A549 (cell line): ENCODE results near the gene DYRK1A. TPM values are rescaled to one million over a fixed set of nuclear protein-coding genes. Genes with fewer than 3 reads are reported as not detected.

ENCODE experiments used
- ATAC-seq, 2 experiments: fragments of 200-7000 bp in 1 of 2; fragments of >200 bp in 1 of 2; cut with Nextera tagmentation in 1 of 2; cut with Tn5 transposase in 1 of 2; 3 replicates each; pipeline versions ENCODE4 v1.8.0 to v1.9.1; 2018 to 2020; ENCODE audit warnings: mild to moderate bottlenecking in 1 of 2, moderate library complexity in 1 of 2
- CTCF ChIA-PET: fragments of 300-600 bp; sonication (Branson Sonifier 250); formaldehyde crosslinking; extraction: SDS; loops from one replicate; lab custom pipeline; 2021; ENCODE audit warnings: antibody characterized with exemption, inconsistent platforms; lab: Yijun Ruan, JAX
- POLR2A ChIA-PET: fragments of 350-600 bp; formaldehyde crosslinking; extraction: SDS; loops from one replicate; lab custom pipeline; 2021; ENCODE audit warnings: antibody characterized with exemption, inconsistent platforms; lab: Yijun Ruan, JAX
- DNase-seq, 2 experiments: peaks; one replicate each; pipeline versions ENCODE4 v3.0.0 to v3.0.0-alpha.2; 2011 to 2016; ENCODE audit warnings: low read depth in 1 of 2, low spot score in 1 of 2
- FAIRE-seq: peaks from 2 replicates; lab custom pipeline; 2011; peaks lifted over from hg19 to GRCh38; lab: Jason Lieb, UNC
- H3K27ac ChIP-seq, 2 experiments: fragments of >200 bp; sonication (Bioruptor Twin); formaldehyde crosslinking; 3 replicates each; pipeline ENCODE4 v1.5.1; 2016 to 2017
- H3K4me1 ChIP-seq: fragments of >200 bp; sonication (Bioruptor Twin); formaldehyde crosslinking; 3 replicates; pipeline ENCODE4 v1.6.1; 2016
- H3K4me2 ChIP-seq: fragments of >200 bp; sonication (Bioruptor Twin); formaldehyde crosslinking; 3 replicates; pipeline ENCODE4 v1.6.1; 2016
- H3K4me3 ChIP-seq: fragments of >200 bp; sonication (Bioruptor Twin); formaldehyde crosslinking; 3 replicates; pipeline ENCODE4 v1.5.1; 2016
- H3K9me3 ChIP-seq: fragments of >200 bp; sonication (Bioruptor Twin); formaldehyde crosslinking; 3 replicates; pipeline ENCODE4 v1.6.1; 2016
- BCL3 ChIP-seq: fragments of >200 bp; sonication (Bioruptor Twin); formaldehyde crosslinking; IDR thresholded peaks from 3 replicates; pipeline ENCODE4 v1.6.1; 2016
- CTCF ChIP-seq: fragments of >200 bp; sonication (Bioruptor Twin); formaldehyde crosslinking; IDR thresholded peaks from 3 replicates; pipeline ENCODE4 v1.5.1; 2016
- E2F6 ChIP-seq: IDR thresholded peaks from 2 replicates; pipeline ENCODE4 v1.6.1; 2012; ENCODE audit warnings: low read depth, borderline replicate concordance
- EHF ChIP-seq: fragments of 250-450 bp; sonication (Bioruptor Pico); IDR thresholded peaks from 2 replicates; pipeline ENCODE4 v1.5.0; 2020; ENCODE audit warnings: mild to moderate bottlenecking
- EP300 ChIP-seq, 2 experiments: fragments of >200 bp; sonication (Bioruptor Twin); formaldehyde crosslinking; IDR thresholded peaks; 2 replicates in 1 of 2; 3 replicates in 1 of 2; pipeline ENCODE4 v1.6.1; 2016 to 2017
- FOSB ChIP-seq: fragments of 250-450 bp; sonication (Bioruptor Pico); IDR thresholded peaks from 2 replicates; pipeline ENCODE4 v1.5.0; 2020; ENCODE audit warnings: mild to moderate bottlenecking, moderate library complexity
- HOXA7 ChIP-seq: fragments of 250-450 bp; sonication (Bioruptor Pico); IDR thresholded peaks from 2 replicates; pipeline ENCODE4 v1.5.0; 2020; ENCODE audit warnings: mild to moderate bottlenecking, moderate library complexity
- HOXB13 ChIP-seq: fragments of 250-450 bp; sonication (Bioruptor Pico); IDR thresholded peaks from 2 replicates; pipeline ENCODE4 v1.5.0; 2020; ENCODE audit warnings: low read depth, mild to moderate bottlenecking, moderate library complexity
- HOXB5 ChIP-seq: fragments of 250-450 bp; sonication (Bioruptor Pico); IDR thresholded peaks from 2 replicates; pipeline ENCODE4 v1.5.0; 2020; ENCODE audit warnings: mild to moderate bottlenecking, moderate library complexity
- JUN ChIP-seq, 2 experiments: fragments of >200 bp; sonication (Bioruptor Twin); formaldehyde crosslinking; IDR thresholded peaks; 2 replicates in 1 of 2; 3 replicates in 1 of 2; pipeline ENCODE4 v1.6.1; 2016 to 2017
- JUNB ChIP-seq: fragments of >200 bp; sonication (Bioruptor Twin); formaldehyde crosslinking; IDR thresholded peaks from 2 replicates; pipeline ENCODE4 v1.6.1; 2016
- MAFK ChIP-seq: fragments of 450-650 bp; IDR thresholded peaks from 2 replicates; pipeline ENCODE4 v1.6.1; 2014; ENCODE audit not compliant: partially characterized antibody
- NPAS2 ChIP-seq: fragments of 250-450 bp; sonication (Bioruptor Pico); IDR thresholded peaks from 2 replicates; pipeline ENCODE4 v1.8.0; 2022; ENCODE audit warnings: mild to moderate bottlenecking, moderate library complexity, borderline replicate concordance
- PHF8 ChIP-seq: fragments of 200-600 bp; sonication (generic); IDR thresholded peaks from 2 replicates; pipeline ENCODE4 v1.6.1; 2016; ENCODE audit warnings: low read depth, mild to moderate bottlenecking, antibody characterized with exemption, moderate library complexity, borderline replicate concordance
- RARB ChIP-seq: fragments of 250-450 bp; sonication (Bioruptor Pico); IDR thresholded peaks from 2 replicates; pipeline ENCODE4 v1.8.0; 2021; ENCODE audit warnings: mild to moderate bottlenecking, moderate library complexity
- RFX5 ChIP-seq: fragments of 450-650 bp; IDR thresholded peaks from 2 replicates; pipeline ENCODE4 v1.7.1; 2014; ENCODE audit warnings: antibody characterized with exemption, mild to moderate bottlenecking, moderate library complexity
- TFCP2L1 ChIP-seq: fragments of 250-450 bp; sonication (Bioruptor Pico); IDR thresholded peaks from 2 replicates; pipeline ENCODE4 v1.5.0; 2021; ENCODE audit warnings: mild to moderate bottlenecking
- ZFP36 ChIP-seq: fragments of 450-650 bp; IDR thresholded peaks from 2 replicates; pipeline ENCODE4 v1.6.1; 2014; ENCODE audit warnings: borderline replicate concordance; ENCODE audit not compliant: partially characterized antibody
- ZNF302 ChIP-seq: fragments of 250-450 bp; sonication (Bioruptor Pico); IDR thresholded peaks from 2 replicates; pipeline ENCODE4 v1.9.0; 2021; ENCODE audit warnings: inconsistent platforms, mild to moderate bottlenecking, moderate library complexity
- WGBS: methylation state at CpG from one replicate; pipeline ENCODE4 v1.1.6; 2017; ENCODE audit errors: missing lambda C conversion rate; 5-methylcytosine and 5-hydroxymethylcytosine counted together
- polyA plus RNA-seq, 4 experiments: library from polyadenylated mRNA; depleted of rRNA in 3 of 4; stranded (reverse); fragments of >200 nt; fragmentation: RNase III in 1 of 4; extraction: RNeasy Plus Mini Kit Qiagen cat#74134 plus additional on column Dnase treatment in 1 of 4; gene quantifications; 2 replicates in 3 of 4; 3 replicates in 1 of 4; pipeline ENCODE4 v1.2.3, GENCODE V29; 2011 to 2017
- TF ChIP-seq, protein P1 (sequence below): fragments of >200 bp; sonication (Bioruptor Twin); formaldehyde crosslinking; IDR thresholded peaks from 2 replicates; pipeline ENCODE4 v1.6.1; 2016
- TF ChIP-seq, protein P2 (sequence below): IDR thresholded peaks from 2 replicates; pipeline ENCODE4 v1.6.1; 2012
- TF ChIP-seq, protein P3 (sequence below): fragments of 250-450 bp; sonication (Bioruptor Pico); IDR thresholded peaks from 2 replicates; pipeline ENCODE4 v1.5.0; 2021; ENCODE audit warnings: mild to moderate bottlenecking, moderate library complexity, borderline replicate concordance

The DYRK1A gene
- polyA plus RNA-seq, 2 of the 4 experiments (the other 2 are of a cell fraction): 12.7 to 29.4 TPM

DNA sequence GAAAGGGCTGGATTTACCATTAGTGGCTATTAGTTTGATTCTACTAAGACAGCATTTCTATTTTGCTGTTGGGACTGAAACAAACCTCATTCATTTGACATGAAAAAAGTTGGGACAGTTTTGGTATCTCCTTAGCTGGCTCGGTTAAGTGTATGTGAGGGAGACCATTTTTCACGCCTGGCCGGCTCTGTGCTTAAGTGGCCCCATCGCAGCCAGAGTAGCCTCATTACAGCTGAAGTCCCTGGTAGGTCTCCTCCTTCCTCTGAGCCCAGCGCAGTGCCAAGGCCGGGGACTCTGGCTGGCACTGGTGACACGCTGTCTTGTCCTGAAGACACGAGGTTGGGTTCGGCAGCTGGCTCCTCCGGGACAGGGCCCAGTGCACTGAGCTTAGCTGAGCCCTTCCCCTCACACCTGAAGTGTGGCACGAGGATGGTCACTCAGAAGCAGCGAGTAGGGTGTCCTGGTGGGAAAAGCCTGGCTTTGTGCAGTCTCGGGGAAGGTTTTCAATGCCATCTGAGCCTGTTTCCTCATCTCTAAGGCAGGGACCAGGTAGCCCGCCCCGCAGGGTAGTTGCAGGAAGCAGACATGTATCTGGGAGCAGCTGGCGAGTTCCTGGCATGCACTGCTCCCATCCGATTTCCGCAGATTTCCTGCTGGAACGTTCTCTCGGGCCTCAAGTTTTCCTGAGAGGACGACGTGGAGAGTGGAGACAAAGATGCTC lies 196.5 kb downstream of the DYRK1A start:
- Histone ChIP-seq H3K9me3 (no peaks in the 10 kb centered on the region), H3K4me1 (peaks cover 21% of the 10 kb centered on the region), H3K27ac (peak overlapping the region; percentile 96 to 98), H3K4me3 (peak overlapping the region; percentile 61), H3K4me2 (peak overlapping the region; percentile 82)
- ChIA-PET POLR2A (interaction anchor here (0.6 to 2.2 kb wide), 30 partner anchors 8 to 789 kb away, joined by 3 to 18 read pairs (median 5); partner anchors contain the start of genes DYRK1A, HLCS and VPS26C), CTCF (interaction anchor here (0.7 to 2.8 kb wide), 15 partner anchors 9 to 795 kb away, joined by 3 to 13 read pairs (median 4); no protein-coding TSS in a partner anchor)
- no peak for DNase-seq
- TF ChIP-seq, protein P1, sequence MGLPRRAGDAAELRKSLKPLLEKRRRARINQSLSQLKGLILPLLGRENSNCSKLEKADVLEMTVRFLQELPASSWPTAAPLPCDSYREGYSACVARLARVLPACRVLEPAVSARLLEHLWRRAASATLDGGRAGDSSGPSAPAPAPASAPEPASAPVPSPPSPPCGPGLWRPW: no peak
- TF ChIP-seq PHF8 (no peak), JUN (IDR thresholded peaks at IDR 0.05) (no peak), HOXB13 (CRISPR knock-in tag) (no peak), TFCP2L1 (no peak), CTCF (no peak), FOSB (no peak), EP300 (IDR thresholded peaks at IDR 0.05) (no peak), EHF (no peak), JUNB (no peak)
- TF ChIP-seq, protein P2, sequence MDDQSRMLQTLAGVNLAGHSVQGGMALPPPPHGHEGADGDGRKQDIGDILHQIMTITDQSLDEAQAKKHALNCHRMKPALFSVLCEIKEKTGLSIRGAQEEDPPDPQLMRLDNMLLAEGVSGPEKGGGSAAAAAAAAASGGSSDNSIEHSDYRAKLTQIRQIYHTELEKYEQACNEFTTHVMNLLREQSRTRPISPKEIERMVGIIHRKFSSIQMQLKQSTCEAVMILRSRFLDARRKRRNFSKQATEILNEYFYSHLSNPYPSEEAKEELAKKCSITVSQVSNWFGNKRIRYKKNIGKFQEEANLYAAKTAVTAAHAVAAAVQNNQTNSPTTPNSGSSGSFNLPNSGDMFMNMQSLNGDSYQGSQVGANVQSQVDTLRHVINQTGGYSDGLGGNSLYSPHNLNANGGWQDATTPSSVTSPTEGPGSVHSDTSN: no peak
- ATAC-seq: peak; percentile 2 to 7; a peak in 3 of 6 replicates
- FAIRE-seq: no peak
- 73% methylated on average over 12 of the region's 22 CpGs for WGBS

DNA sequence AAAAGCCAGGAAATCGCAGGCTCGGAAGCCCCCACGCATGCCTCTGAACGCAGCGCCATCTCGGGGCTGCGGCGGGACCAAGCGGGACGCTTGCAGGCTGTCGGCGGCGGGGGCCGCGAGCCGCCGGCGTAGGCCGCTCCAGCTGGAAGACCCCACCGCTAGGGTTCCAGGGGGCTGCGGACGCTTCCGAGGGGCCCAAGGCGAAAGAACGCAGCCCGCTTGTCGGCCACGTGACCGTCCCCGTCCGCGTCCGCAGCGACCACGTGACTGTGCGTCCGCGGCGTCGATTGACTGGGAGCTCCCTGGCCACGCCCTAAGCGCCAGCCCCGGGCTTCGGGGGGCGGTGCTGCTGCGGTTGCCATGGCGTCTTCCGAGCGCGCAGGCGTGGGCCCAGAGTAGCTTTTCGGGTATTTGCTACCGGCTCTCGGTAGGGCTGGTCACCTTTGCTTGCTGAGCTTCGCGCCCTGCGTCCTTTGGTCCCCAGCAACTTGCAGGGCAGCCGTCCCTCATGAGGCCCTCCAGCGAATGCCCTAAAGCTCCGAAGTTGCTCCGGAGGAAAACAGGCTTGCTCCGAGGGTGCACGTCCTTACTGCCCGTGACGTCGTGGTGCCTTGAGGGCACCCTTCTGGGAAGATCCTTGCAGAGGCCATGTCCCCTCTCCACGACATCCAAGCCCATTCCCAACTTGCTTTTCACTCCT lies 197.2 kb downstream of the DYRK1A start:
- ChIA-PET CTCF (interaction anchor here (0.7 to 2.8 kb wide), 23 partner anchors 9 to 1152 kb away, joined by 3 to 13 read pairs (median 4); no protein-coding TSS in a partner anchor), POLR2A (interaction anchor here (0.6 to 2.2 kb wide), 37 partner anchors 9 to 788 kb away, joined by 3 to 18 read pairs (median 5); partner anchors contain the start of genes DYRK1A, HLCS and VPS26C)
- Histone ChIP-seq H3K4me1 (peaks cover 21% of the 10 kb centered on the region), H3K4me2 (peak overlapping the region; percentile 82), H3K9me3 (no peaks in the 10 kb centered on the region), H3K27ac (peak overlapping the region; percentile 96 to 98), H3K4me3 (peak overlapping the region; percentile 61)
- ATAC-seq (peak; percentile 81 to 91), DNase-seq (peak; percentile 66 to 93), FAIRE-seq (no peak)
- 0% methylated on average over 1 of the region's 67 CpGs for WGBS
- TF ChIP-seq BCL3 (no peak; the same call in 2 of the 3 replicates), RFX5 (no peak), NPAS2 (peak; percentile 90), ZNF302 (CRISPR knock-in tag) (no peak), FOSB (no peak), HOXA7 (CRISPR knock-in tag) (no peak), JUNB (no peak), E2F6 (peak; percentile 66), HOXB5 (CRISPR knock-in tag) (no peak), ZFP36 (no peak), MAFK (no peak), RARB (CRISPR knock-in tag) (no peak), CTCF (0 out of 3 replicates have a peak, but pooled peaks have one; percentile 20)
- TF ChIP-seq, protein P2: no peak
- TF ChIP-seq, protein P3, sequence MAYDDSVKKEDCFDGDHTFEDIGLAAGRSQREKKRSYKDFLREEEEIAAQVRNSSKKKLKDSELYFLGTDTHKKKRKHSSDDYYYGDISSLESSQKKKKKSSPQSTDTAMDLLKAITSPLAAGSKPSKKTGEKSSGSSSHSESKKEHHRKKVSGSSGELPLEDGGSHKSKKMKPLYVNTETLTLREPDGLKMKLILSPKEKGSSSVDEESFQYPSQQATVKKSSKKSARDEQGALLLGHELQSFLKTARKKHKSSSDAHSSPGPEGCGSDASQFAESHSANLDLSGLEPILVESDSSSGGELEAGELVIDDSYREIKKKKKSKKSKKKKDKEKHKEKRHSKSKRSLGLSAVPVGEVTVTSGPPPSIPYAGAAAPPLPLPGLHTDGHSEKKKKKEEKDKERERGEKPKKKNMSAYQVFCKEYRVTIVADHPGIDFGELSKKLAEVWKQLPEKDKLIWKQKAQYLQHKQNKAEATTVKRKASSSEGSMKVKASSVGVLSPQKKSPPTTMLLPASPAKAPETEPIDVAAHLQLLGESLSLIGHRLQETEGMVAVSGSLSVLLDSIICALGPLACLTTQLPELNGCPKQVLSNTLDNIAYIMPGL: no peak
